ENCODE results near the gene VPS9D1. TPM values are rescaled to one million over a fixed set of nuclear protein-coding genes. Genes with fewer than 3 reads are reported as not detected.

VPS9D1 gene
- total and polyA plus RNA-seq, 2 of the 4 experiments (the other 2 are of a cell fraction): 1.8 to 20.3 TPM

DNA sequence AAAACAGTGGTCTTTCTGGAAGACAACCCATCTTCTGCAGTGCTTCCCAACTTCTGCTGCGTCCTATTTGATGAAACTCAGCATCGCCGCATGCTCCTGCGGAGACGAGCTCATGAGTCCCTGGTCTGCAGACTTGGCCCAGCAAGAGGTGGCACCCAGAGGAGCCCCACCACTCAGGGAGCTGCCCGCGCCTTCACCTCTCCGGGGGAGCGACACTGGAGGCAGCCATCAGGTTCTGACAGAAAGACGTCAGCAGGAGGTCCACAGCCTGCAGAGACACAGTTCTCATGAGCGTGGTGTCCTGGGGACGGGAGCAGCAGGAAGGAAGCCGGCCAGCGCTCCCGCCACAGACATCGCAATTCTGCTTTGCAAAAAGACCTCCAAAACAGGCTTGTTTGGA lies 49.7 kb upstream of the VPS9D1 start:
- Histone ChIP-seq H2AK9ac (replicated peaks; ENCODE audit: low read depth, low read length, poor library complexity) (no peak overlapping the region), H2BK120ac (ENCODE audit: low read depth, low read length) (no peak overlapping the region), H3K4ac (ENCODE audit: low read depth, low read length) (no peak overlapping the region), H3K79me1 (ENCODE audit: low read depth in 1 of 2, low read length in 2 of 2) (peaks cover 0 to 3% of the 10 kb centered on the region in 2 experiments; a peak in 1 of 4 replicates), H3K4me3 (ENCODE audit: insufficient read depth, low read depth, low read length) (no peak overlapping the region), H3K9me3 (ENCODE audit: control insufficient read depth, insufficient read depth, low read length) (no peaks in the 10 kb centered on the region), H3K4me2 (ENCODE audit: low read depth, low read length) (no peak overlapping the region), H3K27me3 (ENCODE audit: control insufficient read depth, insufficient read depth, low read length) (no peaks in the 10 kb centered on the region), H4K91ac (ENCODE audit: insufficient read depth, low read depth, low read length) (no peak overlapping the region), H3K27ac (ENCODE audit: insufficient read depth, low read length) (no peak overlapping the region), H3K23ac (ENCODE audit: low read depth, low read length) (no peak overlapping the region), H3K4me1 (ENCODE audit: control insufficient read depth, insufficient read depth, low read length) (no peaks in the 10 kb centered on the region), H4K8ac (ENCODE audit: low read depth in 2 of 2, low read length in 2 of 2) (no peak overlapping the region), H2AFZ (replicated peaks; ENCODE audit: low read length, poor library complexity) (no peak overlapping the region), H2BK5ac (ENCODE audit: low read depth, low read length, poor library complexity, severe bottlenecking) (no peak overlapping the region), H2BK15ac (ENCODE audit: low read depth, low read length) (no peak overlapping the region), H3K9ac (ENCODE audit: low read depth, low read length) (no peak overlapping the region), H3K56ac (ENCODE audit: extremely low read depth, insufficient read depth, low read length) (no peak overlapping the region), H3K36me3 (ENCODE audit: control insufficient read depth, insufficient read depth, low read length) (peaks cover 34% of the 10 kb centered on the region), H2BK20ac (ENCODE audit: low read depth, low read length) (no peak overlapping the region), H4K20me1 (ENCODE audit: insufficient read depth, low read length) (no peaks in the 10 kb centered on the region), H3K18ac (ENCODE audit: low read depth, low read length) (no peak overlapping the region), H4K5ac (ENCODE audit: low read depth, low read length) (no peak overlapping the region), H2AK5ac (ENCODE audit: low read depth, low read length) (no peak overlapping the region), H3K9me1 (ENCODE audit: insufficient read depth, low read length) (no peaks in the 10 kb centered on the region), H3K14ac (replicated peaks; ENCODE audit: low read depth, low read length) (no peak overlapping the region)
- CTCF ChIA-PET: no interaction called here
- no peak for ATAC-seq (ENCODE audit: low read depth)
- dilution Hi-C loops (cut with HindIII; ENCODE audit: low sequenced_read_pairs, unreplicated experiment) (no loop called here), in situ Hi-C loops (cut with MboI; ENCODE audit: low sequenced_read_pairs) (no loop called here), intact Hi-C loops (cut with micrococcal nuclease) (no loop called here)
- POLR2A ChIA-PET (ENCODE audit: unreplicated experiment): no interaction called here
- WGBS, 2 experiments (ENCODE audit: extremely low coverage in 2 of 2, insufficient read length in 1 of 2): 99% methylated on average over 7 of the region's 16 CpGs; no CpG with 5 or more reads in 1 of the 2 experiments
- TF ChIP-seq CHD1 (IDR thresholded peaks at IDR 0.05; ENCODE audit: low read depth, low read length): no peak
- TF ChIP-seq RFX5 (IDR thresholded peaks at IDR 0.05; ENCODE audit: low read depth, low read length): no peak
- no peak for DNase-seq
- no TSS peak for BruUV-seq (replicated peaks)

All from IMR-90 (cell line).